ENCODE results near the gene DCHS1. TPM values are rescaled to one million over a fixed set of nuclear protein-coding genes. Genes with fewer than 3 reads are reported as not detected.

The DCHS1 gene
- total RNA-seq, 1 donor from 2014 or later = 156 TPM

DNA sequence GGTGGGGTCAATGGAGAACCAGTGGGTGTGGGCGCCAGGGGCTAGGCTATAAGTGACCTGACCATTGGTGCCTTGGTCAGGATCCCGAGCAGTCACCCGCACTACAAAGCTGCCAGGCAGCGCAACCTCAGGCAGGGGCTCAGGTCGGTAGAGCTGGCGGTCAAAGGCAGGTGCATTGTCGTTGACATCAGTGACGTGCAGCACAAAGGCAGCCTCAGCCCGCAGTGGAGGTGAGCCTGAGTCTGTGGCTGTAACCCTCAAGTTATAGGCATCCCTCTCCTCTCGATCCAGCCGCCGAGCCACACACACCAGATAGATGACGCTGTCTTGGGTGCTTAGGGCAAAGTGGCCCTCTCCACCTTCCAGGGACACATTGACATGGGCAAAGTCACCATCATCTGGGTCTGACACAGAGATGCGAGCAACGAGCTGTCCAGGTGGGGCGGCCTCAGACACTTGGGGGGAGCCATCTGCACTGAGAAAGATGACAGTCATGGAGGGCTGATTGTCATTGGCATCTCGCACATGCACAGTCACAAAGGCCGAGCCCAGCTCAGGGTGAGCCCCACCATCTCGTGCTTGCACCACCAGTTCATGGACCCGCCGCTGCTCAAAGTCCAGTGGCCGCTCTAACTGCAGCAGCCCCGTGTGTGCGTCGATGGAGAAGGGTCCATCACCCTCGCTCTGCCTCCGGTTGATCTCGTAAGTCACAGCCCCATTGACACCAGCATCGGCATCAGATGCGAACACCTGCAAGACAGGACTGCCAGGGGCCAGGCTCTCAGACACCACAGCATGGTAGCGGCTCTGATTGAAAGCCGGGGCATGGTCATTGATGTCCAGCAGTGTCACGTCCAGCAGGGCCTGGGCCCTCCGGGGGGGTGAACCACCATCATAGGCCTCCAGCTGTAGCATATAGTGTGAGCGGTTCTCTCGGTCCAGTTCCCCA lies 15.3 kb downstream of the DCHS1 start:
- peaks cover 11% of the 10 kb centered on the region for H3K4me1 Mint-ChIP-seq (ENCODE audit: unreplicated experiment)
- no peaks in the 10 kb centered on the region for H3K9me3 Mint-ChIP-seq (ENCODE audit: unreplicated experiment)
- TF ChIP-seq, protein P1, sequence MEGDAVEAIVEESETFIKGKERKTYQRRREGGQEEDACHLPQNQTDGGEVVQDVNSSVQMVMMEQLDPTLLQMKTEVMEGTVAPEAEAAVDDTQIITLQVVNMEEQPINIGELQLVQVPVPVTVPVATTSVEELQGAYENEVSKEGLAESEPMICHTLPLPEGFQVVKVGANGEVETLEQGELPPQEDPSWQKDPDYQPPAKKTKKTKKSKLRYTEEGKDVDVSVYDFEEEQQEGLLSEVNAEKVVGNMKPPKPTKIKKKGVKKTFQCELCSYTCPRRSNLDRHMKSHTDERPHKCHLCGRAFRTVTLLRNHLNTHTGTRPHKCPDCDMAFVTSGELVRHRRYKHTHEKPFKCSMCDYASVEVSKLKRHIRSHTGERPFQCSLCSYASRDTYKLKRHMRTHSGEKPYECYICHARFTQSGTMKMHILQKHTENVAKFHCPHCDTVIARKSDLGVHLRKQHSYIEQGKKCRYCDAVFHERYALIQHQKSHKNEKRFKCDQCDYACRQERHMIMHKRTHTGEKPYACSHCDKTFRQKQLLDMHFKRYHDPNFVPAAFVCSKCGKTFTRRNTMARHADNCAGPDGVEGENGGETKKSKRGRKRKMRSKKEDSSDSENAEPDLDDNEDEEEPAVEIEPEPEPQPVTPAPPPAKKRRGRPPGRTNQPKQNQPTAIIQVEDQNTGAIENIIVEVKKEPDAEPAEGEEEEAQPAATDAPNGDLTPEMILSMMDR (IDR thresholded peaks at IDR 0.05; ENCODE audit: unreplicated experiment) = no peak
- no peak for DNase-seq (ENCODE audit: low spot score)
- no peaks in the 10 kb centered on the region for H3K27me3 Mint-ChIP-seq (ENCODE audit: unreplicated experiment)
- H3K36me3 Mint-ChIP-seq (ENCODE audit: low read depth, unreplicated experiment) = peaks cover 9% of the 10 kb centered on the region
- H3K27ac Mint-ChIP-seq (ENCODE audit: unreplicated experiment) = no peak overlapping the region
- no peak overlapping the region for H3K4me3 Mint-ChIP-seq (ENCODE audit: unreplicated experiment)

DNA sequence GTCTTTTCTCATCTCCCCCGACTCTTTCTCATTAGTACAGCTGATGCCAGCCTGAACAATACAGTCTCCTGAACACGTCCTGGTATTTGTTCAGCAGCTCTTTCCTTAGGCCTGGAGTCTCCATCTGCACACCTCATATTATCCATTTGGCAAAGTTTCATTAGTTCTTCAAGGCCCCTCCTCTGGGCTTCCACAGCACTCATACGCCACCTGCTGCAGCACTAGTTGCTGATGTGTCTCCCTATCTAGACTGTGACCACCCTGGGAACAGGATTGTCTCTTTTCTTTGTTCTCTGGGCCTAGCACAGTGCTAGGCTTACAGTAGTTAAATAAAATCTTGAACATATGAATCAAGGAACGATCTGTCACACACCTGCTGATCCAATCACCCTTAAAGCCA lies 17.2 kb downstream of the DCHS1 start:
- Mint-ChIP-seq H3K9me3 (ENCODE audit: unreplicated experiment) (no peaks in the 10 kb centered on the region), H3K36me3 (ENCODE audit: low read depth, unreplicated experiment) (peaks cover 11% of the 10 kb centered on the region), H3K4me1 (ENCODE audit: unreplicated experiment) (peaks cover 7% of the 10 kb centered on the region), H3K27ac (ENCODE audit: unreplicated experiment) (no peak overlapping the region), H3K4me3 (ENCODE audit: unreplicated experiment) (no peak overlapping the region), H3K27me3 (ENCODE audit: unreplicated experiment) (no peaks in the 10 kb centered on the region)
- DNase-seq (ENCODE audit: low spot score) = no peak
- TF ChIP-seq, protein P1 (IDR thresholded peaks at IDR 0.05; ENCODE audit: unreplicated experiment) = no peak

DNA sequence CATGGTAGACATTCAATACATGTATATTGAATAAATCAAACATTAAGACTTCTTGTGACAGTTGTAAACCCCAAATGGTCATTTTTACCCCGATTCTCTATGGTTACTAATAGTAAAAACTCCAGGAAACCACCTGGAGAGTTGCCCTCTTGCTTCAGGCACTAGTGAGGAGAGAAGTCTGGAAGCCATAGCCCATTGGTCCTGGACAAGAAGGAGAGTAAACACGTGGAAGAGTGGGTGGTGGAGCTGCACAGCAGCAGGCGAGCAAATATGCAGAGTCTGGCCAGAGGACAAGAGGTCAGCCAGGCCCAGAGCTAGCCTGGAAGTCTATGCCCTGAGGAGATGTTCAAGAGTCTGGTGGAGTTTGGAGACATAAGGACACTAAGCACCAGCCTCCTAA lies 17.7 kb downstream of the DCHS1 start:
- Mint-ChIP-seq H3K4me1 (ENCODE audit: unreplicated experiment) (peaks cover 7% of the 10 kb centered on the region), H3K4me3 (ENCODE audit: unreplicated experiment) (no peak overlapping the region), H3K27ac (ENCODE audit: unreplicated experiment) (no peak overlapping the region), H3K27me3 (ENCODE audit: unreplicated experiment) (no peaks in the 10 kb centered on the region), H3K36me3 (ENCODE audit: low read depth, unreplicated experiment) (peaks cover 17% of the 10 kb centered on the region), H3K9me3 (ENCODE audit: unreplicated experiment) (no peaks in the 10 kb centered on the region)
- DNase-seq (ENCODE audit: low spot score) = no peak
- TF ChIP-seq, protein P1 (IDR thresholded peaks at IDR 0.05; ENCODE audit: unreplicated experiment) = no peak

DNA sequence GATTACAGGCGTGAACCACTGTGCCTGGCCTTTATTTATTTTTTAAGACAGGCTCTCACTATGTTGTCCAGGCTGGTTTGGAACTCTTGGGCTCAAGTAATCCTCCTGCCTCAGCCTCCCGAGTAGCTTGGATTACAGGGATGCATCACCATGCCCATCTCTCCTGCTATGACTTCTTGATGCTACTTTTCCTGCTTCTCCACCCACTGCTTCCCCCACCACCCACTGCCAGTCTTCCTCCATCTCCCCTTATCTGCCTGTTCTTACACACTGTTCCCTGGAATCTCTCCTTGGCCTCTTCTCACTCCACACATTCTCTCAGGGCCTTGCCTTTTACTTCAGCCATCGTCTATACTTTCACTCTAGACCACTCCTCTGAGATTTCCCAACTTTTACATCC lies 19.1 kb downstream of the DCHS1 start:
- Mint-ChIP-seq H3K36me3 (ENCODE audit: low read depth, unreplicated experiment) (peaks cover 27% of the 10 kb centered on the region), H3K4me1 (ENCODE audit: unreplicated experiment) (peaks cover 7% of the 10 kb centered on the region), H3K27me3 (ENCODE audit: unreplicated experiment) (peaks cover 5% of the 10 kb centered on the region), H3K9me3 (ENCODE audit: unreplicated experiment) (no peaks in the 10 kb centered on the region), H3K4me3 (ENCODE audit: unreplicated experiment) (no peak overlapping the region), H3K27ac (ENCODE audit: unreplicated experiment) (no peak overlapping the region)
- TF ChIP-seq, protein P1 (IDR thresholded peaks at IDR 0.05; ENCODE audit: unreplicated experiment) = no peak
- no peak for DNase-seq (ENCODE audit: low spot score)

Data from endothelial cell (in vitro differentiated cells).